GM19035 (cell line): ENCODE data around the gene UBL3.

ENCODE experiments used
- ATAC-seq: cut with Tn5 transposase; IDR thresholded peaks from one replicate; pipeline ENCODE4 v1.9.1; 2021; ENCODE audit not compliant: unreplicated experiment

Gene UBL3

DNA sequence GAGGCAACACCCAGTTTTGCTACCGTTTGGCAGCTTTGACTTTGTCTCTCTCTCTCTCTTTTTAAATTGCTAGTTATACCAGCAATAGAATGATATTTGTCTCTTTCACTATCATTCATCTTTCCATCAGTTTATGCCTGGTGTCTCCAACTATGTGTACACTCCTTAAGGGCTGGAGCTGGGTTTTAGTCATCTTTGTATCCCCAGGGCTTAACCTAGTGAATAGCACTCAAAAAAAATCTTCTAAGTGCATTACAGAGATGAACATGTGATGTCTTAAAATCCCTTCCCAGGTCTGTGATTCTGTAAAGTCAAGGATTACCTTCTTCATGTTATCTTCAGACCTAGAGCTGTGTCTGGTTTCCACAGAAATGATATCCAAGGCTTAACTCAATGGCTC, 7.8 kb upstream of the UBL3 start:
- no peak for ATAC-seq

DNA sequence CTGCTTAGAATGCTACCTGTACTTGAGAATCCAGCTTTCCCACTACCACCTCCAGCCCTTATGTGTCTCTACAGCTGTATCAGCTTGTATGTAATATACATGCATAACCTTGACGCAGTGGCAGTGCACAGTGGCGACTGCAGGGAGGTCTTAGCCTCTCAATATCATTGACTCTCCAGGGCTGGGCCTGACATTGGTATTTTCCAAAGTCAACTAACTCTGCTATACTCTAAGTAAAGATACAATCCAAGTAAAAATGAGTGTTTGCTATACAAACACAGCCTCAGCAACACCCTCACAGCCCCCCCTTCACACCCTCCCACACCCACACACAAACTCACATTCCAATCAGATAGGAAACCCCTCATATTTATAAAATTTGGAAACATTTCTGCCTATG, 6.7 kb upstream of the UBL3 start:
- no peak for ATAC-seq

DNA sequence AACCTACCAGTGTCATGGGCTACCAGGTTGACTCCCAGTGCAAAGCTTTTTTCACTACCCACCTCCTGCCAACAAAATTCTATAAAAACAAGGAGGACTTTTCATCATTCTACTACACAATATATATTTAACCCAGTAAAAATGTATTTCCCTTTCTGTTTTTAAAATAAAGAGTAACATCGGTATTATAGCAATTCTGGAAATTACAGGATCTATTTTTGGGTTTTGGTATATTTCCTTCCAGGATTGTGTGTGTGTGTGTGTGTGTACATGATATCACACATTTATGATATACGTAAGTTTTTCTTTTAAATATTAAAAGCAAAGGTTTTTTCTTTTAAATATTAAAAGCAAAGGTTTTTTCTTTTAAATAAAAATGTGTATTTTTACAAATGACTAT, 6.0 kb upstream of the UBL3 start:
- ATAC-seq = no peak

DNA sequence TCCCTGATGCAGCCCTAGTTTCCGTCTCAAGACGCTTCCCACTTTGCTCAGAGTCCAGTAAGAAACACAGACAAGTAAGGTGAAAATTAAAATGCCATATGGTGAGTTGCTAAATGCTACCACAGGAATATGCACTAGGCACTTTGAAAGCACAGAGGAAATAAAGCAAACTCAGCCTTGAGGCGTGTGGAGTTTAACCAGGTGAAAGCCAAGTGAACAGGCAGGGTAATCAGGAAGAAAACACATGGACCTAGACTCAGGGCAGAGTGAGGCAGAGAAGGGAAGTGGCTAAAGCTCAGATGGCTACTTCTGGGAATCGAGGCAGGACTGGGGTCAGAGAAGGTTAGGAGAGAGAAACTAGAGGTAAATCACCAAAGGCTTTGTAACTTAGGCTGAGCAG, 5.4 kb upstream of the UBL3 start:
- ATAC-seq = no peak

DNA sequence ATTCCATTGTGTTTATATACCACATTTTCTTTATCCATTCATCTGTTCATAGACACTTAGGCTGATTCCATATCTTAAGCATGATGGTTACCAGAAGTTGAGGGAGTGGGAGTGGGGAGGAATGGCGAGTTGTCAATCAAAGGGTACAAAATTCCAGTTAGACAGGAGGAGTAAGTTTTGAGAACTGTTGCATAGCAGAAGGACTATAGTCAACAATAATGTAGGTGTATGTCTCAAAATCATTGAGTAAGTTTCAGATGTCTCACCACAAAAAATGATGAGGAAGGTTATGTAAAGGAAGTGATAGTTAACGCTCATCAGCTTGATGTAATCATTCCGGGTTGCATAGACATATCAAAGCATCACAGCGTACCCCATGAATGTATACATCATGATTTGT, 4.6 kb upstream of the UBL3 start:
- no peak for ATAC-seq

DNA sequence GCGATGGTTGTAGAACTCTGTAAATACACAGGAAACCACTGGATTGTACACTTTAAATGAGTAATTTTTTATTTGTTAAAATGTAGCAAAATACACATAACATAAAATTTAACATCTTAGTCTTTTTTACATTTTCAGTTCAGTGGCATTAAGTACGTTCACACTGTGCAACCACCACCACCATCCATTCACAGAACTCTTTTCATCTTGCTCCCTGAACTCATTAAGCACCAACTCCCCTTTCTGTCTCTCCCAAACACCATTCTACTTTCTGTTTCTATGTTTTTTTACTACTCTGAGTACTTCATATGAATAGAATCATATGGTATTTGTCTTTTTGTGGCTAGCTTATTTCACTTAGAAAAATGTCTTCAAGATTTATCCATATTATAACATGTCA, 2.7 kb upstream of the UBL3 start:
- ATAC-seq = no peak

DNA sequence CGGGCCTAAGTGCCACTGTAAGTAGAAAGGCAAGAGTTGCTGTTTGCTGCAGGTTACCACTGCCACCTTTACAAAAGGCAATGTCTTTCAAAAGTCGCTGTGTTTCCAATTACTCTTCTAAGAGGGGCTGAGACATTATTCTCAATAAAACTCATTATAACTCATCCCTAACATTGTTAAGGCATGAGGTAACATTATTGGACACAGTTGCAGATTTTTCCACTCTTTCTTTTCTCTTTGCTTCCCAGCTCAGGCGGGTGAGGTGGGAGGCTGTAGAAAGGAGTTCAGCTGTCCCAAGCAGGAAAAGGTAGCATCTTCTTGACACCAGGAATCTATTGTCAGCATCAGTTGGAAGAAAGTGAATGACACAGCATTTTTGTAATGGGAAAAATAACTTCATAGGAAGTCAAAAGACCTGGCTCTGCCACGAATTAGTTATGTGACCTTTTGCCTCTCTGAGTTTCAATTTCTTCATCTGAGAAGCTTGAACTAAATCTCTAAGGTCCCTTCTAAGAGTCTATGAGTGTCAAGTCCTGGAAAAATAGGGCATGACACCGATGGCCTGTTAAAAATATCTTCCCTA, 2.1 kb upstream of the UBL3 start:
- no peak for ATAC-seq

DNA sequence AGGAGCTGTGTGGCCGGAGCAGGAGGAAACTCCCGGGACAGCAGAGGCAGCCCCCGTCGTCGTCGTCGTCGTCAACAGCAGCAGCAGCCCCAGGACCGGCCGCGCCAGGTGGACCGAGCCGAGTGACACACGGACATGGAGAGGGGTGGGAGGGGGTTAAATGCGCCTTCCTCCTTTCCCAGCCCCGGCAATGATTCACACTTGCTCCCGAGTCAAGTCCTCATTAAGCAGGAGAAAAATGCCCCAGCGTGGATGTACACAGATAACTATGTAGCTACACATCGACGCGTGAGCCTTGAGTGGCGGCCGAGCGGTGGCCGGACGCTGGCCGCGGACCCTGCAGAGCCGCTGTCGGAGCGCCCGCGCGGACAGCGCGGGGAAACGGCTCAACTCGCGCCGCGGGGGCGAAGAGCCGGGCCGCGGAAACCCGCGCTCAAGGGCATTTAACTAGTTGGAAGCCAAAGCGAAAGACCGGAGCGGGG, 645 bp downstream of the UBL3 start:
- ATAC-seq = peak; percentile 41

DNA sequence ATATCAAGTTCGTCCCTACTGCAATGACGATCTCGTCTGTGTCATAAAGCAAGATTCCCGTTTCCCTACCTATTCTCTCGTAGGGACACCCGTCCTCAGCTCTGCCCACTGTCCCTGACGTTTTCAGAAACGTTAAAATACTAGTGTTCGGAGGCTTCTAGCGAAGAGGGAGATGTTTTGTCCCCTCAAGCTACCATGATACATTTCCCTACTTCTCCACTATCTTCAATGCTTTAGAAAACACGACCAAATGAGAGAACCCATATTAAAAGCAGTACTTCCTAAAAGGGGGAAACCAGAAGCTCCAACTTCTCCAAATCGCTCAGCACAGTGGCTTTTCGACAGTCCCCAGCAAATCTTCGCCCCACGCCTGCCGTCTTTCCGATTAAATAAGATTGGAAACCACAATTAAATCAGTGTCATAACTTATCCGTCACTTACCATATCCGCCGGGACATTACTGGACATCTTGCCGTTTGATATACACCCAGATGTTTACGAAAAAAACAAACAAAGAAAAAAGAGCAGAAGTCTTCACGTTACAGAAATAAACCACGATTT, 1.3 kb downstream of the UBL3 start:
- no peak for ATAC-seq

DNA sequence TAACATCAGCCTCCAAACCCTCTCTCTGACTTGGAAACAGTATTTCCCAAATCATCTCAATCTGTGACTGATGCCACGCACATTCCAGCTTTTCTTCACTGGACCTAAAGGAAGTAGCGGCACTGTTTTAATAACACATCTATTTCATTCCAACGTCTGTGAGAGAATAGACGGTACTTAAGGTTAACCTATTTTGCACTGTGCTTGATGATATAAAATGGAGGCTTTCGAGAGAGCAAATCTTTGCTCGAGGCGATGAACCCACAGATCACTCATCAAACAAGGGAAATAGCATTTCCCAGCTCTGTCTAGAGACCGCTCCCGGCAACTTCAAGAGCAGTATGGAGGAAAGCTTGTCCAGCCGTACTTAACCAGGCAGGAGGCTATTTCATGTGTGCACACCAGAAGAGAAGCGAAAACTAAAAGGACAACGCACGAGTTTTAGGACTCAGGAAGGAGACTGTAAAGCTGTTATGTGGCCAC, 2.9 kb downstream of the UBL3 start:
- ATAC-seq = no peak

DNA sequence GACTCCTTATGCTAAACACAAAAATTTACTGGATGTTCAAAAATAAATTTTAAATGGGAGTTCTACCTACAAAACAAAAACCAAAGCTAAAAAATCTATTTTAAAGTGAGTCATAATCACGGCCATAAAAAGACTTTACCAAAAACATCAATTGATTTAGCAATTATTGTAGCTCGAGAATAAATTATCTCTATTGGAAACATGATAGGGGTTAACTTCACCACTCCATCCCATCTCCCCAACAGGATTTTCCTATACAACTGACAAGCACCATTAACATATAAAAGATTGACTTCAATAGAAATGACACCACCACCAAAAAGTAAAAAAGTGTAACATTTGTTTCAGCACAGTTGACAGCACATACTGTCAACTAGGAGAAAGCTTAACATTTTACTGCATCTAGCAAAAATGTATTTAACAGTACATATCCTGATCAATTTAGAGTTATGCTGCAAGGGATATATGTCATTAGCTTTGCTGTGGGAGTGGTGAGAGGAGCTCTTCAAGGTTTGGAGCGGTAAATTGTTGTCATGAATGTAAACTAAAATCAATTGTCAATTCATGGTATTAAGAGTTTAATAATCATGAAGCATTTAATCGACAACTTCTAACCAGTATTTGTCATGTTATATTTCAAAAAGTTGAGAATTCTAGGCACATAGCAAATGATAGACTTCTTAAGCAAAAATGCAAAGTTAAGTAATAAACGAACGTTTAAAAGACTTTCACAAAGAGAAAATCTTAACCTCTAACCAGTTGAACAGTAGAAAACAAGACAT, 3.8 kb downstream of the UBL3 start:
- ATAC-seq = no peak

DNA sequence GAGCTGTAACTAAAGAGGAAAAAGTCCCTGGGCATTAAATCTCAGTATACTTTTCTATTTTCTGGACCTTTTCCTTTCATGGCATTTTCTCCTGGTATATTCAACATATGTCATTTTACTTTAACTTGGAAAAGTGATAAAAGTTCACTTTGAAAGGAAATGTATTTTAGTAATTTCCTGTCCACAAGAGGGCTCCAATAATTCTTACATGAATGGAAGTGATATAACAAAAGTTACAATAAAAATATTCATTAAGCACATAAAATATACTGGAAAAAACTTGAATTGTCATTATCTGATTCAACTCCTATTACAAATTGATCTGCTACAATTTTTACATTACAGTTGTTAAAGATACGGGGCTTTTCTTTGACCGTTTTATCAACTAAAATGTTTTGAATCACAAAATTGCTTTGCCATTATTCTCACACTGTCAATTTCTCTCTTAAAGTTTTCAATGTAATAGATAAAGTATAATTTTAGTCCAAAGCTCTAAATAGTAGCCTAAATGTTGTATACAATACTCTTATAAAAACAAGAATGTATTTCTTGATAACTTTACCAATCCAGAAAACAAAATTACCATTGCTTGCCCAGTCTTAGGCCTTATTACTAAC, 4.9 kb downstream of the UBL3 start:
- no peak for ATAC-seq

DNA sequence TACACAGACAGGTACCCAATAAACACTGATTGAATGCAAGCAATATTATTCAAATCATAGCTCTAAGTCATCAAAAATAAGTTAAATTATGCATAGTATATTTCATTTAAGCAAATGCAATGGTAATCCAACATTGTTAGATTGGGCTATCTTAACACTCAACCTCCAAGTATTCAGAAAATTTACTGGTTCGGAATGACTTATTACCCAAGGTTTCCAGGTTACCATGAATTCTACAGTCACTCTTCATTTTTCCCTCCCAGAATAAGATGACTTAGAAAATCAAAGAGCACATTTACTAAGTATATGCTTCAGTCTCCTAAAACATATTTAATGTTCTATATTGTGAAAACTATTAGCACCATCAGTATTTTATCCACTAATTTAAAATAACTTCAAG, 6.0 kb downstream of the UBL3 start:
- ATAC-seq = no peak

DNA sequence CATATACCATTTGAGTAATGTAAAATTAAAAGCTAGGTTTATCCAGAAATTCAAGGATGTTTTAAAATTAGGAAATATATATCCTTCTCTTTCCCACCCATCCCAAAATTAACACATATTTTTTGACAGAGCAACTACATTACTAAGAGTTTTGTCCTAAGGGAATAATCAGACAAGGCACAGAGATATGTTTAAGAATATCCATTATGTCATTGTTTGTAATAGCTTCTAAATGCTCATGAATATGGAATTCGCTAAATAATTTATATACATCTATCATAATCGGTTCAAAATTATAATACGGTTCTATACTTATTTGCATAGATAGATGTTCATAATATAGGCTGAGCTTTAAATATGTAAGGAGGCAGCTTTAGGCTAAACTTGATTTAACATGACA, 9.8 kb downstream of the UBL3 start:
- no peak for ATAC-seq

DNA sequence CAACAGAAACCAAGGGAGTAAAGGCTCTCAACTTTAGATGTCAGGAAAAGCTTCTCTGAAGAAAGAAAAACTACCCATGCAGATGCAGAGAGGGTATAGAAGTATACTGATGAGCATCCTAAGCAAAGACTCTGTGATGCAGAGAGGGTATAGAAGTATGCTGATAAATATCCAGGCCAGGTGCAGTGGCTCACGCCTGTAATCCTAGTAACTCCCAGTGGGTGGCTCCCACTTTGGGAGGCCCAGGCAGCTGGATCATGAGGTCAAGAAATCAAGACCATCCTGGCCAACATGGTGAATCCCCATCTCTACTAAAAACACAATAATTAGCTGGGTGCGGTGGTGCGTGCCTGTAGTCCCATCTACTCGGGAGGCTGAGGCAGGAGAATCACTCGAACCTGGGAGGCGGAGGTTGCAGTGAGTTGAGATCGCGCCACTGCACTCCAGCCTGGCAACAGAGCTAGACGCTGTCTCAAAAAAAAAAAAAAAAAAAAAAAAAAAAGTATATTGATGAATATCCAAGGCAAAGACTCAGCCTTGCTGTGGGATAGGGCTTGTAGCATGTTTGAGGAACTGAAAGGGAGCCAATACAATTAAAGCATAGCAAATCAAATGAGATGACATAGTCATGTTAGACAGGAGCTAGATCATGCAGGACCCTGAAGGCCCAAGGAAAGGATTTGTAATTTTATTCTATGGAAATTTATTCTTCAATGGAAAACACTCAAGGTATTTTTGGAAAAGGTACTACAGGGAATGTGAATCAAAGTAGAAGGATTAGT, 14.9 kb downstream of the UBL3 start:
- ATAC-seq = no peak

DNA sequence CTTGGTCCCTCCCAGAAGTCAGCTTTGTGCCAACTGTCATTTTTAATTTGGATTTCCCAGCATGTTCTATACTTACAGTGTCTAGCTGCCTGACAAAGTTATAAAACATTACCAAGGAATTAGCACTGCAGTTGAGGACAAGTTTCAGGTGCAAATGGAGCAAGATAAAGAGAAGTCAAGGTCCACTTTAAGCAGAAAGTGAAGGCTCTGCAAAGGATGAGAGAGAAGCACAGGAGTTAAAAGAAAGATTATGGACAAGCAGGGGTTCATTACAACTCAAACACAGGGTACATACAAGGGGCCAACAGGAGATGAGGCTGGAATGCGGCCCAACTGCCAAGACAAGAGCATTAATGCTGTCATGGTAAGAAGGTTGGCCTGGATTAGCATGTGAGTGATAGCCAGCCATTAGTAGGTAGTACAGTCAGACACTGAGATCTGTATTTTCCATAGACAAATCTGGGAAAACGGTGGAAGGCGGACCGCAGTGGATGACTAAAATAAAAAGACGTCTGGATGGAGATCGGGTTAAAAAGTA, 17.6 kb downstream of the UBL3 start:
- no peak for ATAC-seq

DNA sequence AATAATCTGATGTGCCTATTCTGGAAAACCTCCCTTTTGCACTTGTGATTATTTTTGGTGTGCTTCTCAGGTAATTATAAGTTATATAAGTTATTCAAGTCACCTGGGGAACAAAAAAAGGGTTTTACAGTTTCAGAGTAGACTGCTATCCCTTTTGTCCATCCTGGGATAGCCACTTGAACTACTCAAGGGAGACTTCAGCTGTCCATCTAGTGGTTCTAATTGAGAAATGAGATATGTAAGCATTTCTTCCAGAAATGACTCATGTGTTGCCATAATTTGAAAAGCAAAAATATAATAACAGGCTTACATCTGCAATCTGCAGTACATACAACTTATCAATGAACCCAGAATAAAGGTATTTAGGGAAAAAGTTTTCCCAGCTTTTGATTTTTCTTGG, 20.4 kb downstream of the UBL3 start:
- no peak for ATAC-seq

DNA sequence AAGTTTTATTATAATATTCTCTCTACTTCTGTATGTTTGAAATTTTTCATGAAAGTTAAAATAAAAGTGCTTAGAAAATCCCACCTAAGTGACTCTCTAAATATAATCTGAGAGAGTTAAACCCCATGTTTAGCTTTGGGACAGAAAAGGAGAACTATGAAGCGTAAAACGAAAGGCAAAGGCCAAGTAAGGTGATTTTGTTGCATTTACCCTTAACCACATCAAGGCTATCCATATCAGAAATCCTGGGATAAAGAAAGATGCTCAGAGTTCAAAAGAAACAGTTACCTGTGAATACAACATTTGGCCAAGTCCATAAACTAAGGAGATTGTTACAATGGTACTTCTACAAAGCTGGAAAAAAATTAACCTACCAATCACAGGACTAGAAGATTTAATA, 31.3 kb downstream of the UBL3 start:
- ATAC-seq = no peak

DNA sequence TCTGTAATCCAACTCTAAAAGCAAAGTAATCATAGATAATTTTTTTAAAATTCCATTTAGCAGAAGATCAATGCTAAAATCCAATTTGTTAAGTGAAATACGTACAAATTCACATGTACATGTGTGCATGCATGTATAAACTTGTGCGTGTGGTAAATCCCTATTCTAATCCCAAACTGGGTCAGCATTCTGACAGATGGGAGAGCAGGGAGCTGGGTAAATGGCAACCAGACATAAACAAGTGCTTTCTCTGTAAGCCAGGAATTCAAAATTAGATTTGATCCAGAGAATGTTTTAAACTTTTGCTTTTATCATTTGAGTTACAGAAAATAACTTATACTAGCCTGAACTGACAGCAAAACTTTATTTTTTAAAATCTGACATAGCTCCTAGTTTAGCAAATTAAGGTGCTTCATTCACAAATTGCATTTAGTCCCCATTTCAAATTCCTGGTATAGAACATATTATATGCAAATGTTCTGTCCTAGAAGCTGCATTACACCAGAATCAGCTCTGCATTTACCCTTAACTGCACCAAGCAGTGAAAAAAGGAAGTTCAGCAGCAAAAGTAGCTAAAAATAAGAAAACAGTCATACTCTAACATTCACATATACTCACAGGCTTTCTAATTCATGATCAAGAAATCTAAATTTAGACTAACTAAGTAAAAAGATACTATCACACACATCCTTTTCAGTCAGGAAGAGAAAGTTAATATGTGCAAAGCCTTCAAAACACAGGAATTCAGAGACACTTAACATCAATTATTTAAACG, 32.6 kb downstream of the UBL3 start:
- ATAC-seq = peak; percentile 94

DNA sequence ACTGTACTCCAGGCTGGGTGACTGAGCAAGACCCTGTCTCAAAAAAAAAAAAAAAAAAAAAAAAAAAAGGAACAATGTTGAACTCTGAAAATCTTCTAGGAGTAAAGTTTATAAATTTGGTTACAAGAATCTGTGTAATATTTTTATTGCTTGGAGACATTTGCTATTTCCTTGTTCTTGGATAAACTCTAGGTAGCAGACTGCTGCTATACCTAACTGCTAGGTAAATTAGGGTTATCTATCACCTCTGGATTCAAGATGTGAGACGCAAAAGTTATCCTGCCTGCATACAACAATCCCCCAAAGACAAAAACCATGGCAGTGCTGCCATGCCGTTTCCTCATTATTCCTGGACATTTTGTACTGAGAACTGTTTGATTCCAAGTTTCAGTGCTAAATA, 33.7 kb downstream of the UBL3 start:
- no peak for ATAC-seq
